HepG2 (cell line): ENCODE measurements around the gene FMNL2. TPM values are rescaled to one million over a fixed set of nuclear protein-coding genes. Genes with fewer than 3 reads are reported as not detected.

Experiments used
- AHDC1 ChIP-seq: sonication (generic); formaldehyde crosslinking; IDR thresholded peaks from 2 replicates; pipeline ENCODE4 v1.5.1; 2020; ENCODE audit warnings: mild to moderate bottlenecking, missing genetic modification reagents, borderline replicate concordance
- DRAP1 ChIP-seq: IDR thresholded peaks from 2 replicates; pipeline ENCODE4 v1.6.1; 2016; ENCODE audit warnings: missing genetic modification reagents, missing compliant biosample characterization
- HNF1A ChIP-seq, 2 experiments: sonication (generic) in 1 of 2; formaldehyde crosslinking in 1 of 2; IDR thresholded peaks; 2 replicates each; pipeline versions ENCODE4 v1.4.0 to v1.6.1; 2016 to 2020; ENCODE audit warnings: borderline replicate concordance in 1 of 2, low read depth in 1 of 2, mild to moderate bottlenecking in 1 of 2, missing genetic modification reagents in 1 of 2
- HOMEZ ChIP-seq: IDR thresholded peaks from 2 replicates; pipeline ENCODE4 v1.6.1; 2016; ENCODE audit warnings: low read depth
- SMC3 ChIP-seq: IDR thresholded peaks from 2 replicates; pipeline ENCODE4 v1.6.1; 2011; ENCODE audit warnings: low read length, improper control_type of control experiment
- ZNF644 ChIP-seq: IDR thresholded peaks from 2 replicates; pipeline ENCODE4 v1.6.1; 2016; ENCODE audit warnings: low read depth
- ZNF652 ChIP-seq: IDR thresholded peaks from 2 replicates; pipeline ENCODE4 v1.6.1; 2016; ENCODE audit warnings: low read depth, borderline replicate concordance
- ZNF687 ChIP-seq: sonication (generic); formaldehyde crosslinking; IDR thresholded peaks from 2 replicates; pipeline ENCODE4 v1.5.1; 2020; ENCODE audit warnings: mild to moderate bottlenecking, missing genetic modification reagents, moderate library complexity
- ZNF800 ChIP-seq: sonication (generic); formaldehyde crosslinking; IDR thresholded peaks from 2 replicates; pipeline ENCODE4 v1.4.0; 2020; ENCODE audit warnings: missing genetic modification reagents
- polyA plus RNA-seq, 8 experiments: library from polyadenylated mRNA; depleted of rRNA in 3 of 8; stranded (reverse) in 7 of 8; unstranded in 1 of 8; fragments of >200 nt; fragmentation: Illumina TruSeq in 4 of 8; extraction: Trizol in 4 of 8; gene quantifications; 2 replicates each; pipeline versions ENCODE4 v1.2.1 to v1.2.3, GENCODE V29; 2011 to 2016; ENCODE audit warnings: low read depth in 4 of 8, missing spikeins in 1 of 8, mixed read lengths in 1 of 8; ENCODE audit not compliant: insufficient read depth in 1 of 8
- total RNA-seq, 5 experiments: library from RNA; depleted of rRNA; stranded (reverse); fragments of >200 nt; fragmentation: Illumina TruSeq; extraction: Trizol; gene quantifications; 2 replicates each; pipeline ENCODE4 v1.2.3, GENCODE V29; 2016; ENCODE audit warnings: low read depth in 1 of 5

The FMNL2 gene
- total and polyA plus RNA-seq, 2 of the 13 experiments (the other 11 are each of a cell fraction or from before 2014, with no cell fraction given) = 66.5 to 67.7 TPM

- peak; percentile 27; the same call in 1 of the 2 replicates for TF ChIP-seq ZNF687 (CRISPR knock-in tag)
- no peak for TF ChIP-seq SMC3
- TF ChIP-seq HOMEZ (CRISPR knock-in tag) = peak; percentile 86; the same call in 1 of the 2 replicates
- peak; percentile 87 for TF ChIP-seq ZNF644 (CRISPR knock-in tag)
- peak; percentile 68 for TF ChIP-seq AHDC1
- peak; percentile 65; the same call in 1 of the 2 replicates for TF ChIP-seq DRAP1 (CRISPR knock-in tag)
- TF ChIP-seq ZNF652 (CRISPR knock-in tag) = peak; percentile 45; the same call in 1 of the 2 replicates
- TF ChIP-seq HNF1A (IDR thresholded peaks at IDR 0.05; ENCODE audit: low read depth) = no peak
- TF ChIP-seq HNF1A (CRISPR knock-in tag; IDR thresholded peaks at IDR 0.05; ENCODE audit: borderline replicate concordance) = peak; percentile 38; the same call in 1 of the 2 replicates
- no peak for TF ChIP-seq ZNF800 (CRISPR knock-in tag)
Observed at GRCh38 chr2:152350155-152350679, 15.2 kb downstream of the FMNL2 start (continued).
